GM12872 (cell line): ENCODE data around the gene CHST11.

Experiments
- TF ChIP-seq, protein P1 (sequence below): IDR thresholded peaks from 3 replicates; pipeline ENCODE4 v1.5.1; 2011; ENCODE audit warnings: low read depth, mild to moderate bottlenecking, low read length, moderate library complexity; ENCODE audit not compliant: insufficient read depth

Gene CHST11

DNA sequence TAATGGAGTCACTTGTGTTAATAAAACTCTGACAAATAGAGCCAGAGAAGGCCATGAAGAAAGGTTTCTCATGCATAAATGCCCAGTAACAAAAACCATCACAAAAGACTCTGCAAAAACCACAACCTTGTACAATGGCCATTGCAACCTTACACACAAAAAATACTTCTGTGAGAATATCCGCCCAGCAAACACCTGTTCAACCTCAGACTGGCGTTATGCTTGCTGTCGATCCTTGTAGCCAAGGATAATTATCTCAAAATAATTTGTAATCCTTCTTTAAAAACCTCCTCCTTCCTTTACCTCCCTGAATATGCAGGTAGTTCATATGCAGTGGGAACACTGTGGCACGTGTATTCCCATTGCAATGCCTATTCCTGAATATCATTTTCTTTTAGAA, 344.3 kb downstream of the CHST11 start:
- TF ChIP-seq, protein P1, sequence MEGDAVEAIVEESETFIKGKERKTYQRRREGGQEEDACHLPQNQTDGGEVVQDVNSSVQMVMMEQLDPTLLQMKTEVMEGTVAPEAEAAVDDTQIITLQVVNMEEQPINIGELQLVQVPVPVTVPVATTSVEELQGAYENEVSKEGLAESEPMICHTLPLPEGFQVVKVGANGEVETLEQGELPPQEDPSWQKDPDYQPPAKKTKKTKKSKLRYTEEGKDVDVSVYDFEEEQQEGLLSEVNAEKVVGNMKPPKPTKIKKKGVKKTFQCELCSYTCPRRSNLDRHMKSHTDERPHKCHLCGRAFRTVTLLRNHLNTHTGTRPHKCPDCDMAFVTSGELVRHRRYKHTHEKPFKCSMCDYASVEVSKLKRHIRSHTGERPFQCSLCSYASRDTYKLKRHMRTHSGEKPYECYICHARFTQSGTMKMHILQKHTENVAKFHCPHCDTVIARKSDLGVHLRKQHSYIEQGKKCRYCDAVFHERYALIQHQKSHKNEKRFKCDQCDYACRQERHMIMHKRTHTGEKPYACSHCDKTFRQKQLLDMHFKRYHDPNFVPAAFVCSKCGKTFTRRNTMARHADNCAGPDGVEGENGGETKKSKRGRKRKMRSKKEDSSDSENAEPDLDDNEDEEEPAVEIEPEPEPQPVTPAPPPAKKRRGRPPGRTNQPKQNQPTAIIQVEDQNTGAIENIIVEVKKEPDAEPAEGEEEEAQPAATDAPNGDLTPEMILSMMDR, result no peak

DNA sequence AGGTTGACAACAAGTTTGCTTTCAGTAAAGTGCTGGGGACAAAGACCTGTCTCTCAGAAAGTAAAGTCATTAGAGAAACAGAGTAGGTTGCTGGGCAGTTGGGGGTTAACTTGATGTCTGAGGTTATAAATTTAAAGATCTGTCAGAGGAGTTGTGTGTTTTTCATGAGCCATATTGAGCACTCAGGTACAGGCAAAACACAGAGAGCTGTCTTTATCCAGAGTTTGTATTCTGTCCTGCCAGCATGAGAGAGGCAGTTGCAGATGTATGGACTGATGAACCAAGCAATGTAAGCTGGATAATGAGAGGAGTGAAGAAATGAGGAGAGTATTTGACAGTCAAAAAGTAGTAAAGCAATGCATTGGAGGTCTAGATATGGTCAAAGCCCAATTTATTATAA, 344.7 kb downstream of the CHST11 start:
- TF ChIP-seq, protein P1, result no peak

DNA sequence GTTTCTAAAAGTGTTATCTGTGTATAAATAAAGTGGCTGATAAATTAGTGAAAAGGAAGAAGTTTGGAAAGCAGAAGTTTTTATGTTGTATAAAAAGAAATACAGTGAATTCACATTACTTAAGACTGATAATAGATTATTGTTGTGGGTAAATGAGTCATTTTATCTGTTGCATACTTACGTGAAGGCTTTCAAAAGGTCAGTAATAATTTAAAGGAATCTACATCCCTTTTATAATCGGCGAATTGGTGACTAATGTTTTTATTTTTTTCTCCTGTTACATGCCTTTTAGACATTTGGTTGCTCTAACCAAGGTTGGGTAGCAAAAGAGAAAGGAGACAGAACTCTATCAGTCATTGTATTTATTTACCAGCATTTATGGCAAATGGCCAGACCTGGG, 345.5 kb downstream of the CHST11 start:
- TF ChIP-seq, protein P1, result no peak

DNA sequence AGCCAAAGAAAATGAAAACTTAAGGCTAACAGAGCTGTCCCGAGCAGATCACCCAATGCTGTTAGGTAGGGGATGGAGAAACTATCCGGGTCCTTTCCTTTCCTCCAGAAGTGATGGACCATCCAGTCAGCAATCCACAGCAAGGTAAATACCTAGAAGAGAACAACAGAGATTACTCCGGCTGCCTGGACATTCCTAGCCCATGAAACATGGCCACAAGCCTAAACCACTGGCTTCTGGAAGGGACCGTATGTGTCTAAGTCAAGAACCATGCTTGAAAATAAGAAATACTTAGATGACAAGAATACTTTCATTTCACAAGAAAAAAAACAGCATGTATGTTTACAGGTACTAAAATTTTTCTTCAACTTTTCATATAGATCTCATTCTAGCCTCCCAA, 348.4 kb downstream of the CHST11 start:
- TF ChIP-seq, protein P1, result no peak

DNA sequence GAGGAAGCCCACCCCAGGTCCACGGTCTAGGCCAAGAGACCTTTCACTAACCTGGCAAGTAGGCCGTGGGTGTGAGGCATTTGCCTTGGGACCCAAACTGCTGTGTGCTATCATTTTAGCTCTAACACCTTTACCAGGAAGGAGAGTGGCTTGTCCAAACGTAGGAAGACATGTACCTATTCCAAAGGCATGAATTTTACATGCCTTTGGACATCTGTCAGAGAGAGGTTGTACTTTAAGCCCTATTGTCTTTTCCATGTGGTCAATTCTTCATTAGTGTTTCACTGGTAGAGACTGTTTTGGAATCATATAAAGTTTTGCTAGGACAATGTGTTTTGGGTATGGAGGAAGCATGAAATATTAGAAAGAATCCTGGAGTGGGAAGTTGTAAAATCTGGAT, 352.5 kb downstream of the CHST11 start:
- TF ChIP-seq, protein P1, result no peak

DNA sequence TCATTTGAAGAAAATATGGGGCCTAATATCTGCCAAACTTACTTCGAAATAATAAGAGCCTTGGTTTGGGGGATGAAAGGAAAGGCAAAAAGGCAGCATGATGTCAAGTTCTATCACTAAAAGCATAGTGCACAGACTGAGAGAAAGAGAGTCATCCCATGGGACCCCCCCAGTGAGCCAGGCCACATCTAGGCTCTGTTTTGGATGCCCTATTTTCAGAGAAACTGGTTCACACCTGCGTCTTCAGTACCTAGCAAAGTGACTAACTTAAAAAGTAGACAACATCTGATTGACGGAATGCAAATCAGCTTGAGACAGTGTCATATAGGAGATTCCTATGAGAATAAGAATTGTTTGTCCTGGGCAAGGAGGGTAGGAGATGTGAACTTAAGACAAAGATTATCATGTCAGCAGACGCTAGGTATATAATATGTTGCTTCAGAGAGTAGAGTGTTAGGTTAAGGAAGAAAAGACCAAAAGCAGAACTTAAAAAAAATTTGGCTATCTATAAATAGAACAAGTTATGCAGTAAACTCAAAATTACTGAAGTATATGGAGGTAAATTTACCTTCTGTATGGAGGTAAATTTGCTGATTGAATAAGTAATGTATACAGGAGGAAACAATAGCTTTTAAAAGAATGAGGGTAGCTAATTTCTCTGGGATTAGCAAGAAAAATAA, 353.1 kb downstream of the CHST11 start:
- TF ChIP-seq, protein P1, result no peak
